Measurements from ENCODE around the gene E2F2. TPM values are rescaled to one million over a fixed set of nuclear protein-coding genes. Genes with fewer than 3 reads are reported as not detected.
"Not testable (repeated sequence)": the region's sequence is repeated elsewhere in the genome, so short reads cannot be mapped to it uniquely, and the experiment has no call there.

The E2F2 gene
- total and polyA plus RNA-seq, 2 experiments from 2014 or later: 0.85 to 1.2 TPM

- WGBS (ENCODE audit: low lambda C conversion rate, missing lambda C conversion rate): 88% methylated on average over 8 of the region's 8 CpGs
- Histone ChIP-seq H3K36me3 (replicated peaks; ENCODE audit: insufficient read depth, low read depth) (no peaks in the 10 kb centered on the region), H3K9me2 (replicated peaks; ENCODE audit: insufficient read depth) (no peaks in the 10 kb centered on the region), H3K4me2 (no peak overlapping the region), H3K79me2 (no peaks in the 10 kb centered on the region), H3K4me3 (no peak overlapping the region), H2AFZ (no peak overlapping the region), H4K20me1 (ENCODE audit: insufficient read depth, poor library complexity, severe bottlenecking) (no peaks in the 10 kb centered on the region), H3K4me1 (ENCODE audit: insufficient read depth) (peaks cover 17% of the 10 kb centered on the region), H3K9me3 (ENCODE audit: low read depth) (no peaks in the 10 kb centered on the region), H3K27me3 (no peaks in the 10 kb centered on the region), H3K27ac (no peak overlapping the region)
- TF ChIP-seq, protein P1, sequence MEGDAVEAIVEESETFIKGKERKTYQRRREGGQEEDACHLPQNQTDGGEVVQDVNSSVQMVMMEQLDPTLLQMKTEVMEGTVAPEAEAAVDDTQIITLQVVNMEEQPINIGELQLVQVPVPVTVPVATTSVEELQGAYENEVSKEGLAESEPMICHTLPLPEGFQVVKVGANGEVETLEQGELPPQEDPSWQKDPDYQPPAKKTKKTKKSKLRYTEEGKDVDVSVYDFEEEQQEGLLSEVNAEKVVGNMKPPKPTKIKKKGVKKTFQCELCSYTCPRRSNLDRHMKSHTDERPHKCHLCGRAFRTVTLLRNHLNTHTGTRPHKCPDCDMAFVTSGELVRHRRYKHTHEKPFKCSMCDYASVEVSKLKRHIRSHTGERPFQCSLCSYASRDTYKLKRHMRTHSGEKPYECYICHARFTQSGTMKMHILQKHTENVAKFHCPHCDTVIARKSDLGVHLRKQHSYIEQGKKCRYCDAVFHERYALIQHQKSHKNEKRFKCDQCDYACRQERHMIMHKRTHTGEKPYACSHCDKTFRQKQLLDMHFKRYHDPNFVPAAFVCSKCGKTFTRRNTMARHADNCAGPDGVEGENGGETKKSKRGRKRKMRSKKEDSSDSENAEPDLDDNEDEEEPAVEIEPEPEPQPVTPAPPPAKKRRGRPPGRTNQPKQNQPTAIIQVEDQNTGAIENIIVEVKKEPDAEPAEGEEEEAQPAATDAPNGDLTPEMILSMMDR (IDR thresholded peaks at IDR 0.05; ENCODE audit: poor library complexity): no peak
- TF ChIP-seq EZH2phosphoT487 (IDR thresholded peaks at IDR 0.05; ENCODE audit: low read depth, severe bottlenecking, unreplicated experiment) (no peak), EZH2 (IDR thresholded peaks at IDR 0.05; ENCODE audit: borderline replicate concordance) (no peak)
- DNase-seq (ENCODE audit: low spot score): no peak
These were observed 12.8 kb upstream of the E2F2 start for GRCh38 chr1:23543707-23544443.

GRCh38 chr1:23542940-23543339, 11.9 kb upstream of the E2F2 start:
- 91% methylated on average over 5 of the region's 5 CpGs for WGBS (ENCODE audit: low lambda C conversion rate, missing lambda C conversion rate)

GRCh38 chr1:23539698-23540266, 8.7 kb upstream of the E2F2 start:
- Histone ChIP-seq H3K36me3 (replicated peaks; ENCODE audit: insufficient read depth, low read depth) (no peaks in the 10 kb centered on the region), H2AFZ (peak overlapping the region; percentile 44), H3K27ac (peak overlapping the region; percentile 22), H3K27me3 (no peaks in the 10 kb centered on the region), H4K20me1 (ENCODE audit: insufficient read depth, poor library complexity, severe bottlenecking) (no peaks in the 10 kb centered on the region), H3K9me3 (ENCODE audit: low read depth) (no peaks in the 10 kb centered on the region), H3K4me2 (peak overlapping the region; percentile 67), H3K4me3 (no peak overlapping the region), H3K4me1 (ENCODE audit: insufficient read depth) (peaks cover under 1% of the 10 kb centered on the region), H3K79me2 (no peaks in the 10 kb centered on the region), H3K9me2 (replicated peaks; ENCODE audit: insufficient read depth) (no peaks in the 10 kb centered on the region)
- peak; percentile 95 for DNase-seq (ENCODE audit: low spot score)
- TF ChIP-seq EZH2phosphoT487 (IDR thresholded peaks at IDR 0.05; ENCODE audit: low read depth, severe bottlenecking, unreplicated experiment) (no peak), EZH2 (IDR thresholded peaks at IDR 0.05; ENCODE audit: borderline replicate concordance) (no peak)
- TF ChIP-seq, protein P1 (IDR thresholded peaks at IDR 0.05; ENCODE audit: poor library complexity): peak; percentile 95
- 10% methylated on average over 16 of the region's 16 CpGs for WGBS (ENCODE audit: low lambda C conversion rate, missing lambda C conversion rate)

More at GRCh38 chr1:23542940-23543339, 11.9 kb upstream of the E2F2 start:
- H3K27me3 ChIP-seq; H2AFZ ChIP-seq; H3K4me2 ChIP-seq; H3K4me3 ChIP-seq; H3K9me3 ChIP-seq (ENCODE audit: low read depth); H3K9me2 ChIP-seq (replicated peaks; ENCODE audit: insufficient read depth); H3K27ac ChIP-seq; H4K20me1 ChIP-seq (ENCODE audit: insufficient read depth, poor library complexity, severe bottlenecking); H3K79me2 ChIP-seq; H3K36me3 ChIP-seq (replicated peaks; ENCODE audit: insufficient read depth, low read depth); DNase-seq (ENCODE audit: low spot score): not testable (repeated sequence)
- H3K4me1 ChIP-seq (ENCODE audit: insufficient read depth): peaks cover 15% of the 10 kb centered on the region

- no peaks in the 10 kb centered on the region for H3K4me1 ChIP-seq (ENCODE audit: insufficient read depth)
- H3K27ac ChIP-seq: no peak overlapping the region
These were observed 6.4 kb upstream of the E2F2 start for GRCh38 chr1:23537296-23537973.

More at GRCh38 chr1:23537296-23537973, 6.4 kb upstream of the E2F2 start:
- 77% methylated on average over 9 of the region's 9 CpGs for WGBS (ENCODE audit: low lambda C conversion rate, missing lambda C conversion rate)
- H4K20me1 ChIP-seq (ENCODE audit: insufficient read depth, poor library complexity, severe bottlenecking): no peaks in the 10 kb centered on the region
- no peaks in the 10 kb centered on the region for H3K36me3 ChIP-seq (replicated peaks; ENCODE audit: insufficient read depth, low read depth)
- H2AFZ ChIP-seq: no peak overlapping the region
- H3K4me2 ChIP-seq: no peak overlapping the region
- no peaks in the 10 kb centered on the region for H3K9me3 ChIP-seq (ENCODE audit: low read depth)
- TF ChIP-seq, protein P1 (IDR thresholded peaks at IDR 0.05; ENCODE audit: poor library complexity): no peak
- TF ChIP-seq EZH2phosphoT487 (IDR thresholded peaks at IDR 0.05; ENCODE audit: low read depth, severe bottlenecking, unreplicated experiment) (no peak), EZH2 (IDR thresholded peaks at IDR 0.05; ENCODE audit: borderline replicate concordance) (no peak)
- no peaks in the 10 kb centered on the region for H3K9me2 ChIP-seq (replicated peaks; ENCODE audit: insufficient read depth)
- no peak overlapping the region for H3K4me3 ChIP-seq
- no peaks in the 10 kb centered on the region for H3K27me3 ChIP-seq
- H3K79me2 ChIP-seq: no peaks in the 10 kb centered on the region
- no peak for DNase-seq (ENCODE audit: low spot score)
